ENCODE results near the gene STK25. TPM values are rescaled to one million over a fixed set of nuclear protein-coding genes. Genes with fewer than 3 reads are reported as not detected.
"Not testable (repeated sequence)": the region's sequence is repeated elsewhere in the genome, so short reads cannot be mapped to it uniquely, and the experiment has no call there.

STK25 gene
- total RNA-seq, 1 experiment from 2014 or later: 197 TPM

- DNase-seq (ENCODE audit: low read depth): no peak
These were observed 32.0 kb upstream of the STK25 start for GRCh38 chr2:241540401-241540770.

GRCh38 chr2:241539616-241540374, 31.4 kb upstream of the STK25 start:
- DNase-seq (ENCODE audit: low read depth): no peak

GRCh38 chr2:241538838-241539615, 30.6 kb upstream of the STK25 start:
- no peak for DNase-seq (ENCODE audit: low read depth)

- no peak for DNase-seq (ENCODE audit: low read depth)
These were observed 27.7 kb upstream of the STK25 start for GRCh38 chr2:241535871-241536655.

- no peak for DNase-seq (ENCODE audit: low read depth)
These were observed 26.5 kb upstream of the STK25 start for GRCh38 chr2:241534701-241535375.

GRCh38 chr2:241534293-241534692, 25.9 kb upstream of the STK25 start:
- no peak for DNase-seq (ENCODE audit: low read depth)

GRCh38 chr2:241532733-241533601, 24.6 kb upstream of the STK25 start:
- DNase-seq (ENCODE audit: low read depth): no peak

GRCh38 chr2:241532168-241532567, 23.8 kb upstream of the STK25 start:
- no peak for DNase-seq (ENCODE audit: low read depth)

- DNase-seq (ENCODE audit: low read depth): no peak
These were observed 22.9 kb upstream of the STK25 start for GRCh38 chr2:241531161-241531722.

- no peak for DNase-seq (ENCODE audit: low read depth)
These were observed 22.2 kb upstream of the STK25 start for GRCh38 chr2:241530571-241530970.

GRCh38 chr2:241525818-241526780, 17.7 kb upstream of the STK25 start:
- DNase-seq (ENCODE audit: low read depth): not testable (repeated sequence)

GRCh38 chr2:241522477-241522876, 14.1 kb upstream of the STK25 start:
- no peak for DNase-seq (ENCODE audit: low read depth)

GRCh38 chr2:241519669-241520068, 11.3 kb upstream of the STK25 start:
- no peak for DNase-seq (ENCODE audit: low read depth)

- DNase-seq (ENCODE audit: low read depth): no peak
These were observed 8.9 kb upstream of the STK25 start for GRCh38 chr2:241517297-241517696.

- no peak for DNase-seq (ENCODE audit: low read depth)
These were observed 8.2 kb upstream of the STK25 start for GRCh38 chr2:241516520-241516965.

- no peak for DNase-seq (ENCODE audit: low read depth)
These were observed 6.8 kb upstream of the STK25 start for GRCh38 chr2:241514986-241515737.

GRCh38 chr2:241514553-241514952, 6.2 kb upstream of the STK25 start:
- peak; percentile 57 for DNase-seq (ENCODE audit: low read depth)
